Esophagus squamous epithelium (tissue), 5 donors: ENCODE results near the gene INAFM2. TPM values are rescaled to one million over a fixed set of nuclear protein-coding genes. Genes with fewer than 3 reads are reported as not detected.
A peak's percentile ranks its signal among the peaks of the same experiment; 100 is the strongest.

Experiments
- DNase-seq: peaks from one replicate; lab custom pipeline; 2025; lab: John Stamatoyannopoulos, UW
- H3K27ac ChIP-seq, 4 donors: fragments of 200-600 bp; sonication (generic); one replicate each; pipeline ENCODE4 v1.5.1; 2016 to 2019; ENCODE audit warnings: mild to moderate bottlenecking in 1 of 4
- H3K27me3 ChIP-seq, 4 donors: fragments of 200-600 bp; sonication (generic); 1 replicate in 3 of 4; 2 replicates in 1 of 4; pipeline versions ENCODE4 v1.5.1 to v1.6.0; 2017 to 2021; ENCODE audit warnings: antibody characterized with exemption in 1 of 4
- H3K36me3 ChIP-seq, 3 donors: fragments of 200-600 bp; sonication (generic); one replicate each; pipeline ENCODE4 v1.5.1; 2016 to 2019
- H3K4me1 ChIP-seq, 3 donors: fragments of 200-600 bp; sonication (generic); one replicate each; pipeline ENCODE4 v1.5.1; 2017 to 2019
- H3K4me3 ChIP-seq, 4 donors: fragments of 200-600 bp; sonication (generic); 1 replicate in 3 of 4; 2 replicates in 1 of 4; pipeline ENCODE4 v1.5.1; 2016 to 2019; ENCODE audit warnings: mild to moderate bottlenecking in 2 of 4, moderate library complexity in 1 of 4
- H3K9me3 ChIP-seq, 3 donors: fragments of 200-600 bp; sonication (generic); one replicate each; pipeline ENCODE4 v1.5.1; 2016 to 2019
- CTCF ChIP-seq, 6 experiments: fragments of 450-650 bp in 4 of 6; fragments of 200-600 bp in 2 of 6; sonication (generic) in 2 of 6; IDR thresholded peaks; one replicate each; pipeline ENCODE4 v1.5.1; 2016 to 2019; ENCODE audit warnings: antibody characterized with exemption in 6 of 6, mild to moderate bottlenecking in 4 of 6, moderate library complexity in 4 of 6
- POLR2A ChIP-seq, 4 donors: fragments of 450-650 bp; IDR thresholded peaks; one replicate each; pipeline ENCODE4 v1.6.1; 2017; ENCODE audit warnings: antibody characterized with exemption in 4 of 4, mild to moderate bottlenecking in 4 of 4, moderate library complexity in 3 of 4
- WGBS, 2 donors: methylation state at CpG; one replicate each; pipeline ENCODE4 v1.1.5; 2018; 5-methylcytosine and 5-hydroxymethylcytosine counted together
- intact Hi-C: fragments of 100-400 bp; cut with DNase I; formaldehyde crosslinking; loops from one replicate; pipeline ENCODE4 v1.15.0; 2022
- total RNA-seq, 4 donors: library from RNA; depleted of rRNA; stranded (reverse); fragments of >200 nt; gene quantifications; one replicate each; pipeline ENCODE4 v1.1.0, GENCODE V29; 2016
- donor health status: DM: yes; HTN: yes; CAD: no.

The INAFM2 gene
- total RNA-seq, 4 donors from 2014 or later, result 4.7 to 10.1 (median 8.1) TPM

- 71 to 77% methylated on average over 3 of the region's 3 CpGs for WGBS, 2 donors
- peaks cover 0 to 52% (median 0%) of the 10 kb centered on the region in 4 donors for H3K27me3 ChIP-seq
- no peaks in the 10 kb centered on the region for H3K9me3 ChIP-seq
- DNase-seq, result no peak
- no peak for TF ChIP-seq POLR2A (IDR thresholded peaks at IDR 0.05)
- TF ChIP-seq CTCF (IDR thresholded peaks at IDR 0.05), result no peak
- H3K4me1 ChIP-seq, result peaks cover 6 to 13% (median 7%) of the 10 kb centered on the region in 3 donors
- no peaks in the 10 kb centered on the region for H3K36me3 ChIP-seq
- no peak overlapping the region for H3K4me3 ChIP-seq
- intact Hi-C loops, result no loop called here
- H3K27ac ChIP-seq, result no peak overlapping the region
Observed at GRCh38 chr15:40316931-40317330, 6.6 kb upstream of the INAFM2 start.

- Histone ChIP-seq H3K36me3 (no peaks in the 10 kb centered on the region), H3K9me3 (no peaks in the 10 kb centered on the region), H3K4me3 (no peak overlapping the region), H3K27me3 (peaks cover 0 to 45% (median 0%) of the 10 kb centered on the region in 4 donors), H3K27ac (no peak overlapping the region), H3K4me1 (peaks cover 8 to 17% (median 9%) of the 10 kb centered on the region in 3 donors)
- DNase-seq, result no peak
- intact Hi-C loops, result no loop called here
- WGBS, 2 donors, result 70 to 84% methylated on average over 4 of the region's 4 CpGs
- TF ChIP-seq CTCF (IDR thresholded peaks at IDR 0.05), result no peak
- TF ChIP-seq POLR2A (IDR thresholded peaks at IDR 0.05), result no peak
Observed at GRCh38 chr15:40317580-40317979, 5.9 kb upstream of the INAFM2 start.

GRCh38 chr15:40320409-40320808, 3.1 kb upstream of the INAFM2 start:
- TF ChIP-seq CTCF (IDR thresholded peaks at IDR 0.05) (no peak), POLR2A (IDR thresholded peaks at IDR 0.05) (no peak)
- no peaks in the 10 kb centered on the region for H3K9me3 ChIP-seq
- H3K27ac ChIP-seq, result no peak overlapping the region
- peaks cover 18 to 27% (median 19%) of the 10 kb centered on the region in 3 donors for H3K4me1 ChIP-seq
- intact Hi-C loops, result no loop called here
- H3K4me3 ChIP-seq, result no peak overlapping the region
- DNase-seq, result no peak
- peaks cover 0 to 40% (median 0%) of the 10 kb centered on the region in 4 donors for H3K27me3 ChIP-seq
- WGBS, 2 donors, result 100% methylated on average over 1 of the region's 1 CpG; no CpG with 5 or more reads in 1 of the 2 donors
- H3K36me3 ChIP-seq, result no peaks in the 10 kb centered on the region

GRCh38 chr15:40320931-40321371, 2.5 kb upstream of the INAFM2 start:
- Histone ChIP-seq H3K27ac (peak overlapping the region in 1 of 4 donors; percentile 12), H3K27me3 (peaks cover 0 to 34% (median 0%) of the 10 kb centered on the region in 4 donors), H3K9me3 (no peaks in the 10 kb centered on the region), H3K36me3 (no peaks in the 10 kb centered on the region), H3K4me3 (no peak overlapping the region), H3K4me1 (peaks cover 19 to 32% (median 23%) of the 10 kb centered on the region in 3 donors)
- no peak for DNase-seq
- 0 to 5% methylated on average over 2 of the region's 2 CpGs for WGBS, 2 donors
- intact Hi-C loops, result no loop called here
- TF ChIP-seq CTCF (IDR thresholded peaks at IDR 0.05) (peak; percentile 87 to 91 (median 87)), POLR2A (IDR thresholded peaks at IDR 0.05) (no peak)

- Histone ChIP-seq H3K27me3 (peaks cover 0 to 17% (median 0%) of the 10 kb centered on the region in 4 donors), H3K4me1 (peaks cover 19 to 50% (median 24%) of the 10 kb centered on the region in 3 donors), H3K36me3 (peaks cover 0 to 8% (median 0%) of the 10 kb centered on the region in 3 donors), H3K9me3 (no peaks in the 10 kb centered on the region), H3K27ac (peak overlapping the region; percentile 68 to 91 (median 79)), H3K4me3 (peak overlapping the region; percentile 63 to 86 (median 77))
- TF ChIP-seq POLR2A (IDR thresholded peaks at IDR 0.05), result no peak
- no peak for TF ChIP-seq CTCF (IDR thresholded peaks at IDR 0.05)
- WGBS, 2 donors, result 46 to 71% methylated on average over 8 to 15 of the region's 26 CpGs
- no peak for DNase-seq
- intact Hi-C loops, result no loop called here
Observed at GRCh38 chr15:40322531-40323238, 807 bp upstream of the INAFM2 start.
